ENCODE data around the gene NANOS3.

DNA sequence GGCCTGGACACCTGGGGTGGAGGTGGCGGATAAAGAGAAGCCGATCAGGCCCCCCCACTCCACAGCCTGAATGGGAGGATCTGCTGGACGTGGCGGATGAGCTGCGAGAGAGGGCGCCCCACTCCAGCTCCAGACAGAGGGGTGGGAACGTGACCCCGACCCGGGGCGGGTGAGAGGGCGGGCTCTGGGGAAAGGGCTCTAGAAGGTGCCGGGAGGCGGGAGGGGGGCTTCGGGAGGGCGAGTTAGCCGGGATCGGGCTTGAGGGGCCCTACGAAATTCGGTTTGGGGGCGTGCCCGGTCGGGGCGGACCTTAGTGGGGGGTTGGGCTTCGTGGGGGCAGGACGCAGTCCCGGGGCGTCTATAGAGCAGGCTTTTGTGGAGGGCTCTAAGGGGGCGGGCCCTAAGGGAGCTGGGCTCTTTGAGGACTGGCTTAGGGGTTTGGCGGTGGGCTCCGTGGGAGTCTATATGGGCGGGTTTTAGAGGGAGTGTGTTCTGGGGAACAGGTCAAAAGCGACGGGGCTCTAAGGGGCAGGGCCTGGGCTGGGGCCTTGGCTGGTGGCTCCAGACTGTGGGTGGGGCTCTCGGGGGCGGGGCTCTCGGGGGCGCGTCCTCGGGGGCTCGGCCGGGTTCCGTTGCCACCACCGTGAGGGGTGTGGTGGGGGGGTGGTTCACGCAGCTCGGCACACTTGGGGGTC lies 4.1 kb upstream of the NANOS3 start:
- TF ChIP-seq ZSCAN20 (CRISPR knock-in tag; IDR thresholded peaks at IDR 0.05; ENCODE audit: borderline replicate concordance) (no peak), BRD4 (CRISPR knock-in tag; IDR thresholded peaks at IDR 0.05) (no peak), ARNT (IDR thresholded peaks at IDR 0.05) (no peak), POLR2AphosphoS5 (IDR thresholded peaks at IDR 0.05; ENCODE audit: low read depth, low read length) (no peak), ZNF350 (CRISPR knock-in tag; IDR thresholded peaks at IDR 0.05; ENCODE audit: borderline replicate concordance, low read depth) (no peak)
- TF ChIP-seq, protein P1, sequence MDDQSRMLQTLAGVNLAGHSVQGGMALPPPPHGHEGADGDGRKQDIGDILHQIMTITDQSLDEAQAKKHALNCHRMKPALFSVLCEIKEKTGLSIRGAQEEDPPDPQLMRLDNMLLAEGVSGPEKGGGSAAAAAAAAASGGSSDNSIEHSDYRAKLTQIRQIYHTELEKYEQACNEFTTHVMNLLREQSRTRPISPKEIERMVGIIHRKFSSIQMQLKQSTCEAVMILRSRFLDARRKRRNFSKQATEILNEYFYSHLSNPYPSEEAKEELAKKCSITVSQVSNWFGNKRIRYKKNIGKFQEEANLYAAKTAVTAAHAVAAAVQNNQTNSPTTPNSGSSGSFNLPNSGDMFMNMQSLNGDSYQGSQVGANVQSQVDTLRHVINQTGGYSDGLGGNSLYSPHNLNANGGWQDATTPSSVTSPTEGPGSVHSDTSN (CRISPR knock-in tag; IDR thresholded peaks at IDR 0.05; ENCODE audit: borderline replicate concordance) = no peak
- TF ChIP-seq, protein P2, sequence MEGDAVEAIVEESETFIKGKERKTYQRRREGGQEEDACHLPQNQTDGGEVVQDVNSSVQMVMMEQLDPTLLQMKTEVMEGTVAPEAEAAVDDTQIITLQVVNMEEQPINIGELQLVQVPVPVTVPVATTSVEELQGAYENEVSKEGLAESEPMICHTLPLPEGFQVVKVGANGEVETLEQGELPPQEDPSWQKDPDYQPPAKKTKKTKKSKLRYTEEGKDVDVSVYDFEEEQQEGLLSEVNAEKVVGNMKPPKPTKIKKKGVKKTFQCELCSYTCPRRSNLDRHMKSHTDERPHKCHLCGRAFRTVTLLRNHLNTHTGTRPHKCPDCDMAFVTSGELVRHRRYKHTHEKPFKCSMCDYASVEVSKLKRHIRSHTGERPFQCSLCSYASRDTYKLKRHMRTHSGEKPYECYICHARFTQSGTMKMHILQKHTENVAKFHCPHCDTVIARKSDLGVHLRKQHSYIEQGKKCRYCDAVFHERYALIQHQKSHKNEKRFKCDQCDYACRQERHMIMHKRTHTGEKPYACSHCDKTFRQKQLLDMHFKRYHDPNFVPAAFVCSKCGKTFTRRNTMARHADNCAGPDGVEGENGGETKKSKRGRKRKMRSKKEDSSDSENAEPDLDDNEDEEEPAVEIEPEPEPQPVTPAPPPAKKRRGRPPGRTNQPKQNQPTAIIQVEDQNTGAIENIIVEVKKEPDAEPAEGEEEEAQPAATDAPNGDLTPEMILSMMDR (CRISPR knock-in tag; IDR thresholded peaks at IDR 0.05) = peak; percentile 71

All from HepG2 (cell line).